Erythroblast (primary cell): ENCODE measurements around the gene SERBP1.
"Not testable (repeated sequence)": the region's sequence is repeated elsewhere in the genome, so short reads cannot be mapped to it uniquely, and the experiment has no call there.

Experiments
- DNase-seq, 2 experiments: peaks; one replicate each; lab custom pipeline; 2025; lab: John Stamatoyannopoulos, UW
- GATA1 ChIP-seq: IDR thresholded peaks from 2 replicates; pipeline ENCODE4 v1.6.1; 2011; ENCODE audit warnings: low read depth, mild to moderate bottlenecking, control low read depth, low read length, moderate library complexity
- POLR2A ChIP-seq: IDR thresholded peaks from 2 replicates; pipeline ENCODE4 v1.6.1; 2011; ENCODE audit warnings: mild to moderate bottlenecking, low read length

The SERBP1 gene

GRCh38 chr1:67431156-67431765 lies 1.1 kb upstream of the SERBP1 start:
- no peak for DNase-seq
- TF ChIP-seq GATA1 (no peak), POLR2A (no peak)

- DNase-seq, result peak; percentile 47 to 64
- TF ChIP-seq GATA1, result no peak
Observed at GRCh38 chr1:67429528-67430357, 459 bp downstream of the SERBP1 start.

GRCh38 chr1:67429011-67429527 lies 1.1 kb downstream of the SERBP1 start:
- TF ChIP-seq POLR2A (no peak), GATA1 (no peak)
- DNase-seq, result peak; percentile 42 to 62

GRCh38 chr1:67427947-67428346 lies 2.3 kb downstream of the SERBP1 start:
- TF ChIP-seq POLR2A (no peak), GATA1 (no peak)
- DNase-seq, result peak; percentile 16 to 34

GRCh38 chr1:67427465-67427864 lies 2.7 kb downstream of the SERBP1 start:
- DNase-seq, result no peak
- TF ChIP-seq GATA1 (no peak), POLR2A (no peak)

- TF ChIP-seq POLR2A, result no peak
- no peak for TF ChIP-seq GATA1
- no peak for DNase-seq
Observed at GRCh38 chr1:67420835-67421492, 9.2 kb downstream of the SERBP1 start.

GRCh38 chr1:67418839-67419586 lies 11.2 kb downstream of the SERBP1 start:
- DNase-seq, result no peak
- TF ChIP-seq POLR2A (no peak), GATA1 (no peak)

GRCh38 chr1:67417733-67418132 lies 12.5 kb downstream of the SERBP1 start:
- DNase-seq, result not testable (repeated sequence)

- no peak for DNase-seq
- TF ChIP-seq GATA1 (no peak), POLR2A (no peak)
Observed at GRCh38 chr1:67415041-67415440, 15.2 kb downstream of the SERBP1 start.

- no peak for DNase-seq
- no peak for TF ChIP-seq POLR2A
Observed at GRCh38 chr1:67414574-67414973, 15.6 kb downstream of the SERBP1 start.

- not testable (repeated sequence) for DNase-seq
Observed at GRCh38 chr1:67413101-67413500, 17.1 kb downstream of the SERBP1 start.

- no peak for TF ChIP-seq POLR2A
- TF ChIP-seq GATA1, result no peak
- no peak for DNase-seq
Observed at GRCh38 chr1:67408148-67408547, 22.1 kb downstream of the SERBP1 start.

- DNase-seq, result no peak
Observed at GRCh38 chr1:67407498-67407897, 22.7 kb downstream of the SERBP1 start.

More at GRCh38 chr1:67407498-67407897, 22.7 kb downstream of the SERBP1 start:
- TF ChIP-seq GATA1, result no peak
- no peak for TF ChIP-seq POLR2A
